Glomerular visceral epithelial cell (primary cell): ENCODE results near the gene PLCL1.
A peak's percentile ranks its signal among the peaks of the same experiment; 100 is the strongest.

Source experiments
- DNase-seq: peaks from one replicate; pipeline ENCODE4 v3.0.0-alpha.2; 2016; ENCODE audit errors: extremely low spot score

PLCL1 gene

DNA sequence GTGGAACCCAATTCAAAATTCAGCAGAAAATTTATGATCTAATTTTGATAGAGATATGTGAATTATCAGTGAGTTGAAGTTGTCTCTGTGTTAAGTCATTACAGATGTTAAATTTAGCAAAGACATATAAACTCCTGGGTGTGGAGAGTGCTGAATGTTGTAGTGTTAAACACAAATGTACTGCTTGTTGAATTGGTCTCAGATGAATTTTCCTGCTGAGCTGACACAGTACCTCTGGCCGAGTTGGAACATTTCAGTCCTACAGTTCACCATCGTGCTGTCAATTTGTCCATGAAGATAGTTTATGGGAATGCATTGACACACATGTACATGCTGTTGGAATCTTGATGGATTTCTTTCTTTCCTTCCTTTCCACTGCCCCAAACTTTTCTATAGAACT lies 255.9 kb downstream of the PLCL1 start:
- no peak for DNase-seq

DNA sequence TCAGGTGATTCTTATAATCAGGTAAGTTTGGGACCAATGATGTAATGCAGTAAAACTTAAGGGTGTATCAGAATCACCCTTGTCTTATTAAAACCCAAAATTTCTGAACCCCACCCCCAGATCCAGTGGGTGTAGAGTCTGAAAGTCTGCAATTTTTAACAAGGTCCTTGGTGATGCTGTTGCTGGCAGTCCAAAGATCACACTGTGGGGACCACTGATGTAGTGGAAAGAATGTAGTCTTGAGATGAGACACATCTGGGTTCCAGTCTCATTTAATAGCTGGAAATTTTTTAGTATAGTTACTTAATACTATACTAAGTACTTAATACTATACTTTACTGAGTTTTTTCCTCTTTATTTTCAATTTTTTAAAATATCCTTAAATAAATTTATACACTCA lies 258.4 kb downstream of the PLCL1 start:
- no peak for DNase-seq

DNA sequence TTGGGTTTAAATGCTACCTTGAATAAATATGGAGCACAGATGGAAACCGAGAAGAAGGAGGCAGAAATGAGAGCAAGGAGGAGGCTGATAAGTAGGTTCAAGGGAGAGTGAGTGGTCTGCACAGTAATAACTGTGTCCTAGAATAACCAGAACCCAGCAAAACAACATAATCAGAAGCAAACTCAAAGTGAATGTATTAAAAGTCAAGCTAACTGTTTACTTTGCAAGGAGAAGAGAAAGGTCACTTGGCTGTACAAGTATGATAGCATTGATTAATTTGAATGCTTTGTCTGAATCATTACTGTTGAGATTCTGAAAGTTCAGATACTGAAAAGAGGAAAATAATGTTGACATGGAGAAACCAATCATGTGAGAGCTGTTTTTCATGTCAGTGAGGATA lies 258.8 kb downstream of the PLCL1 start:
- DNase-seq, result no peak

DNA sequence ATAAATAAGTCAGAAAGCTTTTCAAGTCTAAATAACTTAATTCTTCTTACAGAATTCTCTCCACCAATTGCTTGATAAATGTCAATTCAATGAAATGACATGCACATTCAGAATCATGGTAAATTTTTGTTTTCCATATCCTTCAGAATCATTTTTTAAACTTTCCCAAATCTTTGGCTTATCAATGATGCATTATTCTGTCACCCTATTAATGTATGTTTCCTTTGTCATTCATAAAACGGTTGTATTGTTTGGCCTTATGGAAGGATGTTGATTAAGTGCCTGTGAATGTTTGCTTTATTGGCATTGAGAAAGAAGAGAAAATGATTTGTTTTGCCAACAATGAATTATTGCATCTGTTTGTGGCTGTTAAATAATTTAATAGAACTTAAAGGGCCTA lies 260.9 kb downstream of the PLCL1 start:
- no peak for DNase-seq

DNA sequence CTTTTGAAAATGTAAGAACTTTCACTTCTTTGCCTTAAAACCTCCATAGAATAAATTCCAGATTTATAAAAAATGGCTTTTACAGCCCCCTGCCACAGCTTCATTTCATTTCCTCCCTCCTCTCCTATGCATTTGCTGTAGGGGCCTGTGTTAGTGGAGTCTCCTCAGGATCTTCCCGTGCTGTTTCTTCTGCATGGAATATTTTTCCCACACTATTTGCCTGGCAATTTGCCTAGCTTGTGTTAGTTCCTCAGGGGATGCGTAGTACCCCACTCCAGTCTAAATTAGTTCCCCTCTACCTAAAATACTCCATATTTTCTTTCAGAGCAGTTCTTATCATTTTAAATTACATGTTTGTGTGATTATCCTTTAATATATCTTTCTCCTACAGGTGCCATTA lies 262.2 kb downstream of the PLCL1 start:
- no peak for DNase-seq

DNA sequence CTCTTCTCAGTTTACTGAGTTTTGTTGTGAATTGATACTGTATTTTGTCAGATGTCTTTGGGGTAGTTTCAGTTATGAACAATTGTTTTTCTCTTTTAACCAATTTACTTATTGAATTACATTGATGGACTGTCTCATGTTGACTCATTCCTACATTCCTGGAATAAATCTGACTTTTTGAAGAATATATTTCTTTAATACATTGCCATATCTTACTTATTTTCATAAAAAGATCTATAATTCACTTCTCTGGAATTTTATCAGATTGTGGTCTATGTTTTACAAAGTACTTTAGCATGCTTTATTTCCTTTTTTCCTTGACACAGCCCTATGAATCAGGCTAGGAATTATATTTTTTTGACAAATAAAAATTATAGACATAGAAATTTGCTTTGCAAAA lies 268.3 kb downstream of the PLCL1 start:
- no peak for DNase-seq

DNA sequence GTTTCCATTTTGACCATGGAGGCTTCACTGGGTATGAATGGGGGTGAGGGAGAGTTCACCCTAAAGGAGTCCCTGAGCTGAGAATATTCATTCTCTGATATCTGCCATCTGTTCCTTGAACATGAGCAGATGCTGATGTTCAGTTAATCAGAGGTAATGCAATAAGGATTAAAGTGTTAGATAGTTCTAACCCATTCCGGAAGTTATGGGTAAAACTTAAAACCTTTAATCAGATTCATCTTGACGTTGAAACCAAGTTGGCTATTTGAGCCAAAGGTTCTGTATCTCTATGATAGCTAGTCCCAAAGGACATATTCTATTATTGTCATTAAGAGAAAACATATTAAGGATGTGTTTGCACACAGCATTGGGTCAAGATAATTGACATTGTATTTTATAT lies 268.9 kb downstream of the PLCL1 start:
- DNase-seq, result no peak

DNA sequence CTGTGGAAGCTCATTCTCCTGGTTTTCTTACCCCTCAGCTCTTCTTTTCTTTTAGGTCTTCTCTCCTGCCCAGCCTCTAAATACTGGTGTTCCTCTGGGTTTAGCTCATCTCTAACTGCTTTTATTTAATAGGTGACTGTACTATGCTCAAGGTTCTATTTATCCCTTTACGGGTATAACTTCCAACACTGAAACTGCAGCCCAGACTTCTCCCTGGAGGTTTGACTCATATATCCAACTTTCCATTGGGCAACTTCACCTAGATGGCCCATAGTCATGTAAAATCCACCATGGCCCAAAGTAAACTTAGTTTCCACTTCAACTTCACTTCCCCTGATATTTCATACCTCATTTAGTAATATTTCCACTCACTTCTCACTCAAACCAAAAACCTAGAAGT lies 273.1 kb downstream of the PLCL1 start:
- no peak for DNase-seq

DNA sequence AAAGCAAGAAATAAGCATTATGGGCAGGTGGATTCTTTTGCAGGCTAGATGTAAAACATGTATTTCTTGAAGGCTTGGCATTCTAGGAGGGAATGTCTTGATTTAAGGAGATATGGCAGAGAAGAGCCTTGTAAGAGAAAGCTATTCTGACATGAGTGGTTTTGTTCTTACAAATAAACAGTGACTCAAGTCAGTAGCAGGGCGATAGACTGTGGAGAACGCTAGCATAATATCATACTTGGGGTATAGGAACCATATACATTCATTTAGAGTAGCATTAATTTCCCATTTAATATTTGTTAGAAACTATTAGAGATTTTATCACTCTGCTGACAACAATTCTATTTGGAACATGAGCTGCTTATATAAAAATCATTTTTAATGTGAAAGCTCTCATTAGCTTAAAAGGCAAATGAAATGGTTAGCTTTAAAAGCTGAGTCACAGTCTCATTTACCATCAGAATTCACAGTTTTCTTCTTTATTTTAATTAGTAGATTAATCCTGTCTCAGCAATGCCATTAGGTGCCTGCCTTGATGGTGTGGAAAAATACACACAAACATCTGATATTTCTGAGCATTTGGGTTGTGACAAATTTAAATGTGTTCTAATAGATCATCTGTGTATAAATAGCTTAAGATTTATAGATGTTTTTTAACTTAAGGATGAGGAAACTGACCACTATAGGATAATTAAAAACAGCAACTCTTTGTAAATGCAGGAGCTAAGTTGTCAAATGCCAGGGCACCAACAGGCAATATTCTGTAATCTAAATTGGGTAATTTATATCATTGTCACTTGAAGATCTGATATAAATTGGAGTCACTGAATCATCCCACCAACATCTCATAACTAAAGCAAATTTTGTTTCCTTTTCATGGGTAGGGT lies 276.7 kb downstream of the PLCL1 start:
- no peak for DNase-seq

DNA sequence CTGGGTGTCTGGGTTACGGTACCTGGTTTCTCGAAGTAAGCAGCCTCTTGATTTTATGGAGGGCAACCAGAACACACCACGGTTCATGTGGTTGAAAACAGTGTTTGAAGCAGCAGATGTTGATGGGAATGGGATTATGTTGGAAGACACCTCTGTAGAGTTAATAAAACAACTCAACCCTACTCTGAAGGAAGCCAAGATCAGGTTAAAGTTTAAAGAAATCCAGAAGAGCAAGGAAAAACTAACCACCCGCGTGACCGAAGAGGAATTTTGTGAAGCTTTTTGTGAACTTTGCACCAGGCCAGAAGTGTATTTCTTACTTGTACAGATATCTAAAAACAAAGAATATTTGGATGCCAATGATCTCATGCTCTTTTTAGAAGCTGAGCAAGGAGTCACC lies 279.8 kb downstream of the PLCL1 start:
- DNase-seq, result no peak

DNA sequence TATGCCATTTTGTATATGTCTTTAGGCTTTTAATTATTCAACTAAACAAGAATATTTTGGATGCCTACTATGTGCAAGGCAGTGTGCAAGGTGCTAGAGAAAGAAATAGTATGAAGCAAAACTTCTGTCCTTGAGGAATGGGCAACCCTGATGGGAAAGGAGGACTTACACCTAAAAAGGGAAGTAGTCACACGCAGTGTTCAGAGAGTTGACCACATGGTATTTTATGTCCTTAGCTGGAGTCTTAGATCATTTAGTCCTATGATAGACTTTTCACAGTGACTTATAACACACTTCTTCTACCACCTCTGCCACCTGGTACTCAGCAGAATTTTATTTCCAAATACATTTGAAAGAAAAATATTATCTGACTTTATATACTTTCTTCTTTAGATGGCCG lies 291.6 kb downstream of the PLCL1 start:
- no peak for DNase-seq

DNA sequence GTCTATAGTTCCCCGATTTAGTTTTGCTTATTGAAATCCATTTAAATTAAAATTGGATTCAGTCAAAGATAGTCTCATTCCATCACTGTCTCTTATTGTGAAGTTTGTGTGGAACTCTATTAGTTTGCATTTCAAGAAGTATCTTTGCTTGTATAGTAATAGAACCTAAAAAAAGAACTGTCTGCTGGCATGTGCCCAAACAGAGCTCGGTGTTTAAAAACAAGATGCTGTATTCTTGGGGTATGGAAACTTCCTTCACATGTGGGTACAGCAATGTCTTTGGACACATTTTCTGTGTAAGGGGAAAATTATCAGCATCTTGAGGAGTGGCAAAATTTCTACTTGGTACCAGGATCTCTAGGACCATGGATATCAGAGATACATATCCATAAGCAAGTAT lies 292.6 kb downstream of the PLCL1 start:
- DNase-seq, result no peak

DNA sequence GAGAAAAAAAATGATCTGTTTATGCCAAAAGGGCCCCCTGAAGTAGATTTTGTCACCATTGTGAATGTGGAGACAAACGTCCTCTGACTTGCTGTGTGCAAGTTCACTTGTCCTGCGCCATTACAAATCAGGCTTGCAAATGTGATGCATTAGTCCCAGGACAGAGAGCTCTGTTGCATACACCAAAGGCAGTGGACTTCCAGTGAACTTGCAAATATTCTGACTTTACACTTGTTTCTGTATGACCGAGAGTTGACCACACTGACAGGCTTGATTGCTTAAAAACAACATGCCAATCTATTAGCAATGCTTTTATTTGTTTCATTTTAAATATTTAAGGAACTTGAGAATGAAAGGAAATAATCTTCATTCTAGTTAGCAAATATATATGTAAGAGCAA lies 293.2 kb downstream of the PLCL1 start:
- no peak for DNase-seq

DNA sequence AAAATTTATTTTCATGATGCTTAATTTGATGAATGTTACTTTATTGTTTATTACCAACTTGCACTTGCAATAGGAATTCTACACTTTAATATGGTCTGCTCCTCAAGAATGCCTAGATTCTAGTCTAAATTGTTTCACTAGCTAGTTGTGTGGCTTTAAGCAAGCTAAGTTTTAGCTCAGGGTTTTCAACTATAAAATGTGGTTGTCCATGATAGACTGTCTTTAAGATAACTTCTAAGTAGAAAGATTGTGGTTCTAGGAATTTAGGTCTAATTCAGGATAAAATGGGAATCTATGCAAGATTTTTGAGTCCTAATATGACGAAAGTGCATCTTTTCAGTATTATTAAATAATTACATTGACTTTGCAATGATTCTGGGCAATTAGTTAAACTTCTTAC lies 294.0 kb downstream of the PLCL1 start:
- no peak for DNase-seq

DNA sequence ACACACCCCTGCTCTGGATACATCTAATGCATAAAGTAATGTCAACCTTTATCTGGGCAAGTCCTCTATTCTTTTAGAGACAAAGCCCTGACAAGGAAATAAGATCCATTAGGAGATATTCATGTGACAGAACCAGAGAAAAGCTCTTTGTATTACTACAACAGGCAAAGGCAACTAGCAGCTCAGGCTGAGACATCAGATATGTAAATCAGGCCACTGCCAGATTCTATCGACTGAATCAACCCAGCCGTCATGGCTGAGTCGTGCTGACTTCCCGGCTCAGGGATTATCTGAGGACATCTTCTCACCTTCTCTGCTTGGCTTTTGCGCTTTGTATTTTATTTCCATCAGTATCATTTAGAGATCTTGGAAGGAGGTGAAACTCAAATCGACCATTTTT lies 294.5 kb downstream of the PLCL1 start:
- peak; percentile 6 for DNase-seq

DNA sequence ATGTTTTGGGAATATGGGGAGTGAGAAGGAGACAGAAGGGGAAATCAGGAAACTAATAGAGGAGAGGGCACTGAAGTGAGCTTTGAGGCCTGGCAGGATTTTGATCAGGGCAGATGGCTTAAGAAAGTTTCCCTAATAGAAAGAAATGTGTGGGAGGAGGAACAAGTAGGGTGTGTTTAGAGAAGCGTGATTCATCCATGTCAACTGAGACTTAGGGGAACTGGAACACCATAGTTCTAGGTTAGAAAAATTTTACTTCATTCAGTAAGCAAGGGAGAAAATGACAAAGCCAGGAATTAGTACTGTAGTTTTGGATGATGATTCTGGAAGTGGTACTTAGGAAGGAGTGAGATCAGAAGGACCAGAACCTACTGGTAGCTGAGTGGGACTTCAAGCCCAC lies 296.0 kb downstream of the PLCL1 start:
- DNase-seq, result no peak

DNA sequence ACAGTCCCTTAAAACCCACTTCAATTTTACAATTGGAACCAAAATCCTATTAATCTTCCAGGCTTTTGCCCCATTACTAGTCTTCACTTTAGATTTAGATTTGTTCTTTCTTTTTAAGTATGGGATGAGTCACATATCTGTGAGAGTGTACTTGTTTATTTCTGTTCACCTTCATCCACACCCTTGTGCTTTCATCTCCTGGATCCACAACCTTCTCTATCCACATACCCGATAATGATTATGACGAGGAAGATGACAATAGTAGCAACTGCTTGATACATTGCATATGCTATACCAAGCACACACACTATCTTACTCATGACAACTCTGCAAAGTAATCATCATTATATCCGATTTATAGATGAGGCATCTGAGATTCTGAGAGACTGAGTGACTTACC lies 297.3 kb downstream of the PLCL1 start:
- no peak for DNase-seq

DNA sequence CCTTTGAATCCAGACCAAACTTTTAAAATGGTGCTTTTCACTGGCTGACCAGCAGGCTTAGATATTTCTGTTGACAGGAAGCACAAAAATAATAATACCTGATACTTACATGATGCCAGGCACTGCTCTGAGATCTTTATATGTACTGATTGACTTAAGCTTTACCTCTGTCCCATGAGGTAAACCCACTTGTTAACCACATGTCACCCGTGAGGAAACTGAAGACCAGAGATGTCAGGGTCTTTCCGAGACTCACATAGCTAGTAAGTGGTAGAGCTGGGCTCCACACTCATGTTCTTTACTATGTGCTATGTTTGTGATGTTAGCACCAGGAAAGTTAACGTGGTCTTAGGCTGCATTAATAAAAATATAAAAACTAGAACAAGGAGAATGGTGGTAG lies 297.7 kb downstream of the PLCL1 start:
- no peak for DNase-seq

DNA sequence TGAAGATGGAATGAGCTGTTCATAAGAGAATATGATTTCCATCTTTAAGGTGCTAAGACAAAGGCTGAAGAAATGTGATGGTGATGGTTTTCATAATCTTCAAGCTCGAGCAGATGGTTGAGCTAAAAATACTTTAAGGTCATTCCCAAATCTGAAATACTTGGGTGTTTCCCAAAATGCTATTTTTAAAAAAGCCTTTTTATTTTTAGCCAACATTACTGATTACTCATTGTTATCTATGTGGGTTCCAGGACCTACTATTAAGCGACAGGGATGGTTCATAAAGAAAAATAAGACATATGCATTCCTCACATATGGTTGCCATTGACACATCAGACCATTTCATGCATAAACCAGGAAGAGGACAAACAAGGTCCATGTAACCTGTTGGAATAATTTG lies 298.5 kb downstream of the PLCL1 start:
- DNase-seq, result no peak

DNA sequence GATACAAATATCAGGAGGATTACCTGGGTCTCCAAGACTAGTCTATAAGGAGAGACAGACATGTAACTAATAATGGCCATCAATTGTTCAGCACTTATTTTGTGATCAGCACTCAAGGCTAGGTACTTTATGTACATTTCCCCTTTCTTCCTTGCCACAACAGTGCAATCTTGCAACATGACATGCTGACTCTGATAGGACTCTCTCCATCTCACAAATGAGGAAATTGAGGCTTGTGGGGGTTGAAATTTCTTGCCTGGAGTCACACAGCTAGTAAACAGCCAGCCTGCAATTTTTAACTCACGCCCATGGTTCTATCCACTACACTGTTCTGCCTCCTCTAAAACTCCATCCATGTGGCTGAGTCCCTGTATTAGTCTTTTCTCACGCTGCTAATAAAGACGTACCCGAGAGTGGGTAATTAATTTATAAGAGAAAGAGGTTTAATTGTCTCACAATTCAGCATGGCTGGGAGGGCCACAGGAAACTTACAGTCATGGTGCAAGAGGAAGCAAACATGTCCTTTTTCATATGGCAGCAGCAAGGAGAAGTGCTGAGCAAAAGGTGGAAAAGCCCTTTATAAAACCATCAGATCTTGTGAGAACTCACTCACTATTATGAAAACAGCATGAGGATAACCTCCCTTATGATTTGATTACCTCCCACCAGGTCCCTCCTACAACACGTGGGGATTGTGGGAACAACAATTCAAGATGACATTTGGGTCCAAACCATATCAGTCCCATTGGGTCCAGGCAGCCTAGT lies 302.4 kb downstream of the PLCL1 start:
- DNase-seq, result no peak

DNA sequence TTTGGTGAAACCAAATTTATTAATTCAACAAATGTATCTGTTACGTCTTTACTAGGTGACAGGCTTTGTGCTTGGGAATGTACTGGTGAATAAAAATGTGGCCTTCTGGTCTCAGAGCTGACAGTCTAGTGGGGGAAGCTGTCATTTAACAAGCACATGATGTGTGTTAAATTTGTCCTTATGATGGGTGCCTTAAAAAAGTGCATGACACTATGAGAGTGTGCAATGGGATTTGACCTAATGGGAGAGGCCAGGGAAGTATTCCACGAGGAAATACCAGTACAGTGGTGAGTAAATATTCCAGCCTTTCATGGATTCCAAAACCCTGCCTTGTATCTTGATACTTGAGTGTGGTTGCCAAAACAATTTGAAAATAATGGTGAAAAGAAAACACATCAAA lies 308.9 kb downstream of the PLCL1 start:
- no peak for DNase-seq

DNA sequence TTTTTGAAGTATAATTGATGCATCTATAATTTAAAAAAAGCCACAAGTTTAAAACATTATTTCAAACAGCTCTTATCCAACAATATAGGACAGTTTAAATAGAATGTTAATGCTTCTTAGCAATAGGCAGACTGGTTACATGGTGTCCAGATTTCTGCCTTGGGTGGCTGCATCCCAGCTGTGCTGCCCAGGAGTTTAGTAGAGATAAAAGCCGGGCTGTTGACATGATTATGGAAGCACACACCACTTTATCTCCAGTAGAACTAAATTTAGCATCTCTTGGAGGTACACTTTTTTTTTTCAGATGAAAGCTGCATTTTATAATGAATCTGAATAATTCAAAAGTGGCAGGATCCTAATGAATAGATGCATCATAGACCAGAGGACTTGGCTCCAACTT lies 309.7 kb downstream of the PLCL1 start:
- no peak for DNase-seq

DNA sequence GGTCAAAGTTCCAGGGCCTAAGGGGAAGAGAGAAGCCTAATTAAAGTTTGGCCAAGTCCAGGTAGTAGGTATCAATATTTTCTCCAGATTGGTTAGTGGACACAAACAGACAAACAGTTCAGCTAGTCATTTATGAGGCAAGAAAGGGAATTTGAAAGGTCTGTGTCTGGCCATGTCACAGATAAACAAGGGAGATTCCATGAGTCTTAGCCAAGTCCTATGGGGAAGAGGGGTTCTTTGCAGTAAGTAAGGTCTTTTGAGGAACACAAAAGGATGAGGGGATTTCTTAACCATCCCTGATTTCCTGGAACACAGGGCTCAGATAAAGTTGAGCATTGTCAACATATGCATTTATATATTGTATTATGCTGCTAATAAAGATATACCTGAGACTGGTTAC lies 310.8 kb downstream of the PLCL1 start:
- DNase-seq, result no peak
